HCT116 (cell line): ENCODE data around the gene ORC6. TPM values are rescaled to one million over a fixed set of nuclear protein-coding genes. Genes with fewer than 3 reads are reported as not detected.

Experiments used
- ATAC-seq: fragments of 200-7000 bp; cut with Tn5 transposase; 2 replicates; pipeline ENCODE4 v1.9.1; 2020; ENCODE audit warnings: mild to moderate bottlenecking, moderate library complexity
- BruUV-seq: library from RNA; stranded (reverse); fragments of 400-500 nt; replicated peaks from 2 replicates; lab custom pipeline; 2021; lab: Mats Ljungman, UMichigan
- CTCF ChIA-PET: fragments of 300-600 bp; sonication (Branson Sonifier 250); formaldehyde crosslinking; loops from one replicate; lab custom pipeline; 2021; ENCODE audit warnings: antibody characterized with exemption; lab: Charles Lee
- POLR2A ChIA-PET: fragments of 300-600, 350-600 bp; sonication (Branson Sonifier 250); formaldehyde crosslinking; loops from one replicate; lab custom pipeline; 2021; ENCODE audit warnings: antibody characterized with exemption; lab: Charles Lee
- RAD21 ChIA-PET, 2 experiments: fragments of 300-600 bp; sonication (Branson Sonifier 250); formaldehyde crosslinking; loops; one replicate each; lab custom pipeline; 2023; ENCODE audit warnings: low total read pairs in 2 of 2; ENCODE audit not compliant: uncharacterized antibody in 2 of 2, unreplicated experiment in 2 of 2, low non-redundant PET in 1 of 2; lab: Charles Lee
- DNase-seq: peaks from one replicate; pipeline ENCODE4 v3.0.0-alpha.2; 2010; ENCODE audit warnings: low read depth, low spot score
- H2AFZ ChIP-seq: fragments of 200-600 bp; shearing (Covaris generic), sonication (generic); 2 replicates; pipeline ENCODE4 v1.6.1; 2017; ENCODE audit warnings: low read depth, mixed run types, mixed read lengths, antibody characterized with exemption, low read length; ENCODE audit not compliant: poor library complexity, severe bottlenecking
- H3K27ac ChIP-seq: 2 replicates; pipeline ENCODE4 v1.5.1; 2012; ENCODE audit warnings: low read depth, low read length
- H3K27me3 ChIP-seq: fragments of 200-600 bp; sonication (generic); 2 replicates; pipeline ENCODE4 v1.6.1; 2016; ENCODE audit warnings: mixed run types, low read length, mixed read lengths; ENCODE audit not compliant: insufficient read depth
- H3K36me3 ChIP-seq, 2 experiments: fragments of 200-500 bp in 1 of 2; fragments of 200-600 bp in 1 of 2; sonication (Bioruptor generic) in 1 of 2; sonication (generic) in 1 of 2; 2 replicates each; pipeline versions ENCODE4 v1.5.1 to v1.6.1; 2014 to 2016; ENCODE audit warnings: low read length in 2 of 2, inconsistent platforms in 1 of 2, mixed read lengths in 1 of 2, mixed run types in 1 of 2; ENCODE audit not compliant: insufficient read depth in 2 of 2, control insufficient read depth in 1 of 2
- H3K4me1 ChIP-seq, 2 experiments: fragments of 200-600 bp in 1 of 2; sonication (generic) in 1 of 2; 2 replicates each; pipeline versions ENCODE4 v1.5.1 to v1.6.1; 2012 to 2017; ENCODE audit warnings: low read length in 2 of 2, inconsistent platforms in 1 of 2, mild to moderate bottlenecking in 1 of 2, mixed read lengths in 1 of 2, mixed run types in 1 of 2, moderate library complexity in 1 of 2; ENCODE audit not compliant: insufficient read depth in 2 of 2, control insufficient read depth in 1 of 2
- H3K4me2 ChIP-seq: fragments of 200-600 bp; sonication (generic); 2 replicates; pipeline ENCODE4 v1.6.1; 2017; ENCODE audit warnings: mixed run types, low read length, mixed read lengths
- H3K4me3 ChIP-seq, 2 experiments: fragments of 200-600 bp in 1 of 2; sonication (generic) in 1 of 2; replicated peaks in 1 of 2; 2 replicates each; pipeline ENCODE4 v1.5.1; 2011 to 2016; ENCODE audit warnings: low read length in 2 of 2, control low read depth in 1 of 2, low read depth in 1 of 2, mild to moderate bottlenecking in 1 of 2, mixed read lengths in 1 of 2, mixed run types in 1 of 2
- H3K79me2 ChIP-seq: fragments of 200-600 bp; sonication (generic); 2 replicates; pipeline ENCODE4 v1.6.1; 2017; ENCODE audit warnings: mild to moderate bottlenecking, mixed run types, low read length, moderate library complexity, mixed read lengths; ENCODE audit not compliant: insufficient read depth
- H3K9ac ChIP-seq: fragments of 200-600 bp; sonication (generic); 2 replicates; pipeline ENCODE4 v1.6.1; 2016; ENCODE audit warnings: low read length, mixed read lengths
- H3K9me2 ChIP-seq: fragments of 200-600 bp; sonication (generic), shearing (Covaris generic); 2 replicates; pipeline ENCODE4 v1.6.1; 2017; ENCODE audit warnings: mixed run types, mild to moderate bottlenecking, moderate library complexity; ENCODE audit not compliant: insufficient read depth
- H3K9me3 ChIP-seq, 2 experiments: fragments of 200-500 bp in 1 of 2; fragments of 200-600 bp in 1 of 2; sonication (Bioruptor generic) in 1 of 2; sonication (generic) in 1 of 2; 2 replicates each; pipeline ENCODE4 v1.6.1; 2014 to 2017; ENCODE audit warnings: low read length in 2 of 2, mixed read lengths in 2 of 2, inconsistent platforms in 1 of 2, low read depth in 1 of 2, mild to moderate bottlenecking in 1 of 2, mixed run types in 1 of 2, moderate library complexity in 1 of 2; ENCODE audit not compliant: control insufficient read depth in 1 of 2, insufficient read depth in 1 of 2
- H4K20me1 ChIP-seq: fragments of 200-600 bp; sonication (generic), shearing (Covaris generic); 2 replicates; pipeline ENCODE4 v1.6.1; 2017; ENCODE audit warnings: mixed run types, mild to moderate bottlenecking, moderate library complexity; ENCODE audit not compliant: insufficient read depth
- ATF3 ChIP-seq: IDR thresholded peaks from 2 replicates; pipeline ENCODE4 v1.6.1; 2012
- CBX3 ChIP-seq: IDR thresholded peaks from 2 replicates; pipeline ENCODE4 v1.6.1; 2012; ENCODE audit warnings: low read depth
- CEBPB ChIP-seq: IDR thresholded peaks from 2 replicates; pipeline ENCODE4 v1.6.1; 2012; ENCODE audit warnings: low read depth
- EGR1 ChIP-seq: IDR thresholded peaks from 2 replicates; pipeline ENCODE4 v1.6.1; 2012; ENCODE audit warnings: low read depth
- ELF1 ChIP-seq: IDR thresholded peaks from 2 replicates; pipeline ENCODE4 v1.6.1; 2012; ENCODE audit warnings: low read depth, borderline replicate concordance
- EZH2 ChIP-seq: fragments of 200-600 bp; sonication (generic); IDR thresholded peaks from 2 replicates; pipeline ENCODE4 v1.6.1; 2017; ENCODE audit warnings: antibody characterized with exemption, mixed run types
- JUND ChIP-seq: IDR thresholded peaks from 2 replicates; pipeline ENCODE4 v1.6.1; 2012
- POLR2A ChIP-seq: IDR thresholded peaks from 2 replicates; pipeline ENCODE4 v1.7.0; 2011; ENCODE audit warnings: borderline replicate concordance; ENCODE audit not compliant: insufficient read depth, insufficient read length; ENCODE audit errors: extremely low read depth
- RAD21 ChIP-seq: IDR thresholded peaks from 2 replicates; pipeline ENCODE4 v1.6.1; 2012; ENCODE audit warnings: low read depth, mild to moderate bottlenecking
- SIN3A ChIP-seq: IDR thresholded peaks from 2 replicates; pipeline ENCODE4 v1.6.1; 2012; ENCODE audit warnings: low read depth
- SP1 ChIP-seq: IDR thresholded peaks from 2 replicates; pipeline ENCODE4 v1.6.1; 2012; ENCODE audit warnings: low read depth
- SRF ChIP-seq: IDR thresholded peaks from 2 replicates; pipeline ENCODE4 v1.6.1; 2012; ENCODE audit warnings: low read depth
- ZBTB33 ChIP-seq: IDR thresholded peaks from 2 replicates; pipeline ENCODE4 v1.6.1; 2011; ENCODE audit warnings: mild to moderate bottlenecking, low read length, moderate library complexity; ENCODE audit not compliant: insufficient replicate concordance; ENCODE audit errors: extremely low read depth
- ZFX ChIP-seq: fragments of 450-650 bp; IDR thresholded peaks from 2 replicates; pipeline ENCODE4 v1.6.1; 2017
- intact Hi-C: fragments of 100-400 bp; cut with micrococcal nuclease; formaldehyde crosslinking; loops from 2 replicates; pipeline ENCODE4 v1.10.0; 2022
- total RNA-seq: library from RNA; stranded (reverse); gene quantifications from one replicate; pipeline ENCODE4 v1.2.1, GENCODE V29; 2021; ENCODE audit not compliant: unreplicated experiment
- TF ChIP-seq, protein P1 (sequence below): IDR thresholded peaks from 2 replicates; pipeline ENCODE4 v1.6.1; 2012

The ORC6 gene
- total RNA-seq, 1 experiment from 2014 or later: 44.7 TPM

GRCh38 chr16:46732561-46732960 is 43.1 kb downstream of the ORC6 start:
- ATAC-seq (no peak), DNase-seq (no peak)
- CTCF ChIA-PET: no interaction called here
- Histone ChIP-seq H3K4me2 (no peak overlapping the region), H3K9me2 (no peaks in the 10 kb centered on the region), H3K27me3 (no peaks in the 10 kb centered on the region), H3K9ac (no peak overlapping the region), H3K9me3 (no peaks in the 10 kb centered on the region), H3K36me3 (no peaks in the 10 kb centered on the region), H3K27ac (no peak overlapping the region), H4K20me1 (no peaks in the 10 kb centered on the region), H2AFZ (no peak overlapping the region), H3K79me2 (no peaks in the 10 kb centered on the region), H3K4me1 (no peaks in the 10 kb centered on the region), H3K4me3 (no peak overlapping the region)
- intact Hi-C loops: no loop called here
- TF ChIP-seq EZH2 (no peak), SP1 (no peak), ZBTB33 (no peak), ZFX (no peak), EGR1 (no peak), CBX3 (no peak), SRF (no peak), JUND (no peak), ATF3 (no peak), CEBPB (no peak), ELF1 (no peak), POLR2A (no peak), RAD21 (no peak), SIN3A (no peak)
- TF ChIP-seq, protein P1, sequence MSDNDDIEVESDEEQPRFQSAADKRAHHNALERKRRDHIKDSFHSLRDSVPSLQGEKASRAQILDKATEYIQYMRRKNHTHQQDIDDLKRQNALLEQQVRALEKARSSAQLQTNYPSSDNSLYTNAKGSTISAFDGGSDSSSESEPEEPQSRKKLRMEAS: no peak
- RAD21 ChIA-PET: no interaction called here
- BruUV-seq: no TSS peak
- POLR2A ChIA-PET: no interaction called here
